Measurements from ENCODE around the gene CLEC12A. TPM values are rescaled to one million over a fixed set of nuclear protein-coding genes. Genes with fewer than 3 reads are reported as not detected.

CLEC12A gene
- total RNA-seq, 4 donors from 2014 or later: 0.26 to 2.1 (median 0.95) TPM

GRCh38 chr12:9992296-9992695 lies 21.1 kb downstream of the CLEC12A start:
- Histone ChIP-seq H3K4me1 (no peaks in the 10 kb centered on the region), H3K9me3 (no peaks in the 10 kb centered on the region), H3K36me3 (no peaks in the 10 kb centered on the region), H3K27ac (replicated peaks in 1 of 4) (no peak overlapping the region), H3K27me3 (no peaks in the 10 kb centered on the region), H3K4me3 (no peak overlapping the region)
- intact Hi-C loops (cut with DNase I): no loop called here
- no peak for DNase-seq (ENCODE audit: extremely low spot score)
- WGBS: 64% methylated on average over 4 of the region's 4 CpGs
- TF ChIP-seq EP300 (IDR thresholded peaks at IDR 0.05): no peak
- no peak for TF ChIP-seq CTCF (IDR thresholded peaks at IDR 0.05)
- TF ChIP-seq POLR2A (IDR thresholded peaks at IDR 0.05; ENCODE audit: low read depth): no peak
- no peak for TF ChIP-seq POLR2AphosphoS5 (IDR thresholded peaks at IDR 0.05)

- DNase-seq (ENCODE audit: extremely low spot score): no peak
- H3K27me3 ChIP-seq: peaks cover 0 to 3% (median 0%) of the 10 kb centered on the region in 4 donors
- TF ChIP-seq POLR2A (IDR thresholded peaks at IDR 0.05; ENCODE audit: low read depth): no peak
- no peak for TF ChIP-seq POLR2AphosphoS5 (IDR thresholded peaks at IDR 0.05)
- no peak for TF ChIP-seq CTCF (IDR thresholded peaks at IDR 0.05)
- TF ChIP-seq EP300 (IDR thresholded peaks at IDR 0.05): no peak
- WGBS: 87% methylated on average over 3 of the region's 3 CpGs
- H3K9me3 ChIP-seq: no peaks in the 10 kb centered on the region
- intact Hi-C loops (cut with DNase I): no loop called here
- H3K27ac ChIP-seq (replicated peaks in 1 of 4): no peak within 1 kb of the TSS
- no peaks in the 10 kb centered on the region for H3K36me3 ChIP-seq
- H3K4me3 ChIP-seq: no peak within 1 kb of the TSS
- H3K4me1 ChIP-seq: no peaks in the 10 kb centered on the region
These were observed 27.8 kb downstream of the CLEC12A start, which contains the start of gene CLEC1B for GRCh38 chr12:9999016-9999415. CLEC1B (minus strand) TSS chr12:9999121; CDS start chr12:9999100, 21 bp downstream.

- no peak overlapping the region for H3K27ac ChIP-seq (replicated peaks in 1 of 4)
- 73% methylated on average over 4 of the region's 4 CpGs for WGBS
- intact Hi-C loops (cut with DNase I): no loop called here
- H3K4me1 ChIP-seq: no peaks in the 10 kb centered on the region
- H3K27me3 ChIP-seq: peaks cover 0 to 5% (median 0%) of the 10 kb centered on the region in 4 donors
- no peak for DNase-seq (ENCODE audit: extremely low spot score)
- no peaks in the 10 kb centered on the region for H3K36me3 ChIP-seq
- H3K9me3 ChIP-seq: no peaks in the 10 kb centered on the region
- H3K4me3 ChIP-seq: no peak overlapping the region
- TF ChIP-seq EP300 (IDR thresholded peaks at IDR 0.05): no peak
- no peak for TF ChIP-seq POLR2A (IDR thresholded peaks at IDR 0.05; ENCODE audit: low read depth)
- no peak for TF ChIP-seq CTCF (IDR thresholded peaks at IDR 0.05)
- TF ChIP-seq POLR2AphosphoS5 (IDR thresholded peaks at IDR 0.05): no peak
These were observed 30.1 kb downstream of the CLEC12A start for GRCh38 chr12:10001171-10001776.

- Histone ChIP-seq H3K27ac (replicated peaks in 1 of 4) (no peak overlapping the region), H3K4me1 (peaks cover 0 to 7% (median 2%) of the 10 kb centered on the region in 4 donors), H3K36me3 (no peaks in the 10 kb centered on the region), H3K27me3 (no peaks in the 10 kb centered on the region), H3K9me3 (no peaks in the 10 kb centered on the region), H3K4me3 (no peak overlapping the region)
- no peak for TF ChIP-seq POLR2AphosphoS5 (IDR thresholded peaks at IDR 0.05)
- no peak for TF ChIP-seq CTCF (IDR thresholded peaks at IDR 0.05)
- TF ChIP-seq POLR2A (IDR thresholded peaks at IDR 0.05; ENCODE audit: low read depth): no peak
- TF ChIP-seq EP300 (IDR thresholded peaks at IDR 0.05): no peak
- 74% methylated on average over 6 of the region's 6 CpGs for WGBS
- intact Hi-C loops (cut with DNase I): no loop called here
- DNase-seq (ENCODE audit: extremely low spot score): no peak
These were observed 41.6 kb downstream of the CLEC12A start for GRCh38 chr12:10012630-10013330.
